T-helper 9 cell (primary cell): Measurements from ENCODE around the gene PRM3.

Source experiments
- DNase-seq: peaks from one replicate; pipeline ENCODE4 v3.0.0-alpha.2; 2020

The PRM3 gene

GRCh38 chr16:11258553-11259492, 14.6 kb downstream of the PRM3 start:
- DNase-seq = no peak

- DNase-seq = peak; percentile 34
These were observed 16.1 kb downstream of the PRM3 start for GRCh38 chr16:11257131-11257938.

- peak; percentile 21 for DNase-seq
These were observed 16.7 kb downstream of the PRM3 start for GRCh38 chr16:11256661-11257130.

- peak; percentile 82 for DNase-seq
These were observed 17.4 kb downstream of the PRM3 start, which contains the start of gene SOCS1 for GRCh38 chr16:11255737-11256660. Gene SOCS1, minus strand, starts transcription at chr16:11256204. Its CDS starts 726 bp downstream, at chr16:11255478.

- peak; percentile 56 for DNase-seq
These were observed 18.3 kb downstream of the PRM3 start for GRCh38 chr16:11254913-11255736.

GRCh38 chr16:11253995-11254912, 19.2 kb downstream of the PRM3 start:
- DNase-seq = no peak

GRCh38 chr16:11253009-11253994, 20.1 kb downstream of the PRM3 start:
- peak; percentile 49 for DNase-seq

GRCh38 chr16:11252482-11252931, 20.9 kb downstream of the PRM3 start:
- no peak for DNase-seq

- DNase-seq = peak; percentile 64
These were observed 21.6 kb downstream of the PRM3 start for GRCh38 chr16:11251525-11252481.

GRCh38 chr16:11250786-11251524, 22.5 kb downstream of the PRM3 start:
- no peak for DNase-seq

GRCh38 chr16:11250091-11250785, 23.2 kb downstream of the PRM3 start:
- DNase-seq = no peak

GRCh38 chr16:11249233-11250061, 24.0 kb downstream of the PRM3 start:
- no peak for DNase-seq

- DNase-seq = no peak
These were observed 25.3 kb downstream of the PRM3 start for GRCh38 chr16:11248133-11248532.

- no peak for DNase-seq
These were observed 27.4 kb downstream of the PRM3 start for GRCh38 chr16:11245988-11246387.

GRCh38 chr16:11245222-11245737, 28.1 kb downstream of the PRM3 start:
- no peak for DNase-seq
